Tibial artery (tissue), 4 donors: ENCODE results near the gene MYO5B.

Experiments used
- DNase-seq, 2 donors: peaks; one replicate each; pipeline ENCODE4 v3.0.0-alpha.2; 2019
- H3K27ac ChIP-seq, 2 donors: fragments of 200-600 bp; sonication (generic) in 1 of 2; 1 replicate in 1 of 2; 2 replicates in 1 of 2; pipeline ENCODE4 v1.5.1; 2018 to 2019; ENCODE audit warnings: mild to moderate bottlenecking in 1 of 2
- H3K27me3 ChIP-seq, 2 donors: fragments of 200-600 bp; sonication (generic) in 1 of 2; one replicate each; pipeline versions ENCODE4 v1.5.1 to v1.6.0; 2016 to 2019
- H3K36me3 ChIP-seq, 3 donors: fragments of 200-600 bp; sonication (generic) in 2 of 3; one replicate each; pipeline ENCODE4 v1.5.1; 2016 to 2019; ENCODE audit warnings: mild to moderate bottlenecking in 2 of 3
- H3K4me1 ChIP-seq, 4 donors: fragments of 200-600 bp; sonication (generic) in 2 of 4; 1 replicate in 3 of 4; 2 replicates in 1 of 4; pipeline ENCODE4 v1.5.1; 2016 to 2019
- H3K4me3 ChIP-seq, 2 donors: fragments of 200-600 bp; sonication (generic) in 1 of 2; 1 replicate in 1 of 2; 2 replicates in 1 of 2; pipeline ENCODE4 v1.5.1; 2018 to 2019; ENCODE audit warnings: mild to moderate bottlenecking in 2 of 2
- H3K9me3 ChIP-seq, 3 donors: fragments of 200-600 bp; sonication (generic) in 1 of 3; one replicate each; pipeline ENCODE4 v1.5.1; 2016 to 2019
- CTCF ChIP-seq, 2 experiments: fragments of 200-600 bp in 1 of 2; fragments of 450-650 bp in 1 of 2; IDR thresholded peaks; one replicate each; pipeline ENCODE4 v1.5.1; 2017 to 2019; ENCODE audit warnings: antibody characterized with exemption in 2 of 2, mild to moderate bottlenecking in 1 of 2, moderate library complexity in 1 of 2
- intact Hi-C: fragments of 100-400 bp; cut with DNase I; formaldehyde crosslinking; loops from one replicate; pipeline ENCODE4 v1.15.0; 2023; ENCODE audit warnings: low total_unique reads

The MYO5B gene

GRCh38 chr18:49863769-49864621, 331.0 kb downstream of the MYO5B start:
- TF ChIP-seq CTCF (IDR thresholded peaks at IDR 0.05) = no peak
- H3K36me3 ChIP-seq = no peaks in the 10 kb centered on the region
- intact Hi-C loops = no loop called here

GRCh38 chr18:49862656-49863385, 332.1 kb downstream of the MYO5B start:
- H3K4me1 ChIP-seq = no peaks in the 10 kb centered on the region
- no peaks in the 10 kb centered on the region for H3K9me3 ChIP-seq
- peaks cover 0 to 4% of the 10 kb centered on the region in 2 donors for H3K27me3 ChIP-seq
- no peaks in the 10 kb centered on the region for H3K36me3 ChIP-seq
- TF ChIP-seq CTCF (IDR thresholded peaks at IDR 0.05) = no peak
- no peak overlapping the region for H3K27ac ChIP-seq
- H3K4me3 ChIP-seq = no peak overlapping the region
- intact Hi-C loops = no loop called here
- no peak for DNase-seq

More at GRCh38 chr18:49863769-49864621, 331.0 kb downstream of the MYO5B start:
- H3K27ac ChIP-seq = no peak overlapping the region
- peaks cover 0 to 4% of the 10 kb centered on the region in 2 donors for H3K27me3 ChIP-seq
- no peak for DNase-seq
- H3K4me3 ChIP-seq = no peak overlapping the region
- H3K4me1 ChIP-seq = no peaks in the 10 kb centered on the region
- H3K9me3 ChIP-seq = no peaks in the 10 kb centered on the region

- no peak for DNase-seq
- TF ChIP-seq CTCF (IDR thresholded peaks at IDR 0.05) = no peak
- no peaks in the 10 kb centered on the region for H3K36me3 ChIP-seq
- H3K9me3 ChIP-seq = no peaks in the 10 kb centered on the region
- intact Hi-C loops = no loop called here
- H3K4me1 ChIP-seq = no peaks in the 10 kb centered on the region
- H3K4me3 ChIP-seq = no peak overlapping the region
- H3K27me3 ChIP-seq = peaks cover 0 to 4% of the 10 kb centered on the region in 2 donors
- H3K27ac ChIP-seq = no peak overlapping the region
Observed at GRCh38 chr18:49861659-49862058, 333.3 kb downstream of the MYO5B start.

- H3K27me3 ChIP-seq = peaks cover 0 to 4% of the 10 kb centered on the region in 2 donors
- H3K27ac ChIP-seq = no peak overlapping the region
- H3K36me3 ChIP-seq = peaks cover 0 to 5% (median 0%) of the 10 kb centered on the region in 3 donors
- no peaks in the 10 kb centered on the region for H3K4me1 ChIP-seq
- intact Hi-C loops = loop anchor here (5.0 kb wide), 1 partner anchor 347 kb away; no protein-coding TSS in a partner anchor
- TF ChIP-seq CTCF (IDR thresholded peaks at IDR 0.05) = no peak
- H3K9me3 ChIP-seq = no peaks in the 10 kb centered on the region
- H3K4me3 ChIP-seq = no peak overlapping the region
- no peak for DNase-seq
Observed at GRCh38 chr18:49859725-49860124, 335.2 kb downstream of the MYO5B start.

- intact Hi-C loops = loop anchor here (5.0 kb wide), 1 partner anchor 347 kb away; no protein-coding TSS in a partner anchor
- no peaks in the 10 kb centered on the region for H3K4me1 ChIP-seq
- no peak overlapping the region for H3K4me3 ChIP-seq
- no peak for TF ChIP-seq CTCF (IDR thresholded peaks at IDR 0.05)
- H3K9me3 ChIP-seq = no peaks in the 10 kb centered on the region
- H3K27me3 ChIP-seq = peaks cover 0 to 2% of the 10 kb centered on the region in 2 donors
- no peak overlapping the region for H3K27ac ChIP-seq
- H3K36me3 ChIP-seq = peaks cover 0 to 5% (median 0%) of the 10 kb centered on the region in 3 donors
- no peak for DNase-seq
Observed at GRCh38 chr18:49859021-49859359, 336.0 kb downstream of the MYO5B start.
